GOT3 (cell line): Measurements from ENCODE around the gene ZSCAN21.

Experiments used
- DNase-seq: peaks from one replicate; lab custom pipeline; 2025; ENCODE audit warnings: mixed read lengths; lab: John Stamatoyannopoulos, UW

ZSCAN21 gene

GRCh38 chr7:100027197-100027596 lies 22.4 kb upstream of the ZSCAN21 start:
- DNase-seq, result no peak

GRCh38 chr7:100029596-100029995 lies 20.0 kb upstream of the ZSCAN21 start:
- no peak for DNase-seq

- no peak for DNase-seq
Measured at GRCh38 chr7:100033526-100033925, 16.0 kb upstream of the ZSCAN21 start.

- DNase-seq, result no peak
Measured at GRCh38 chr7:100034871-100035510, 14.6 kb upstream of the ZSCAN21 start.

GRCh38 chr7:100035876-100036275 lies 13.7 kb upstream of the ZSCAN21 start:
- DNase-seq, result no peak

GRCh38 chr7:100038326-100038725 lies 11.2 kb upstream of the ZSCAN21 start:
- no peak for DNase-seq

- no peak for DNase-seq
Measured at GRCh38 chr7:100040575-100040974, 9.0 kb upstream of the ZSCAN21 start.

GRCh38 chr7:100044718-100045117 lies 4.9 kb upstream of the ZSCAN21 start:
- DNase-seq, result no peak

- no peak for DNase-seq
Measured at GRCh38 chr7:100048680-100049079, 894 bp upstream of the ZSCAN21 start.

GRCh38 chr7:100051611-100052010 lies 2.0 kb downstream of the ZSCAN21 start:
- no peak for DNase-seq

- no peak for DNase-seq
Measured at GRCh38 chr7:100053215-100053614, 3.6 kb downstream of the ZSCAN21 start.

- DNase-seq, result no peak
Measured at GRCh38 chr7:100057006-100057405, 7.4 kb downstream of the ZSCAN21 start.

GRCh38 chr7:100059251-100059739 lies 9.7 kb downstream of the ZSCAN21 start:
- DNase-seq, result no peak

- no peak for DNase-seq
Measured at GRCh38 chr7:100061518-100062193, 12.1 kb downstream of the ZSCAN21 start.

GRCh38 chr7:100063376-100063775 lies 13.8 kb downstream of the ZSCAN21 start:
- no peak for DNase-seq

GRCh38 chr7:100064162-100064561 lies 14.6 kb downstream of the ZSCAN21 start:
- no peak for DNase-seq

- DNase-seq, result no peak
Measured at GRCh38 chr7:100065452-100066186, 16.0 kb downstream of the ZSCAN21 start.

- no peak for DNase-seq
Measured at GRCh38 chr7:100066953-100067352, 17.4 kb downstream of the ZSCAN21 start.

- no peak for DNase-seq
Measured at GRCh38 chr7:100069991-100070390, 20.4 kb downstream of the ZSCAN21 start.

- DNase-seq, result no peak
Measured at GRCh38 chr7:100071018-100071723, 21.6 kb downstream of the ZSCAN21 start.

GRCh38 chr7:100072462-100072861 lies 22.9 kb downstream of the ZSCAN21 start:
- no peak for DNase-seq

- no peak for DNase-seq
Measured at GRCh38 chr7:100074841-100075240, 25.3 kb downstream of the ZSCAN21 start.
